HTR-8/SVneo (cell line): ENCODE measurements around the gene GRAMD1A.

Experiments used
- DNase-seq: peaks from one replicate; pipeline ENCODE4 v3.0.0; 2011; ENCODE audit warnings: low spot score, mixed read lengths; ENCODE audit not compliant: insufficient read length
- FAIRE-seq: peaks from 2 replicates; lab custom pipeline; 2011; peaks lifted over from hg19 to GRCh38; lab: Jason Lieb, UNC

Gene GRAMD1A

DNA sequence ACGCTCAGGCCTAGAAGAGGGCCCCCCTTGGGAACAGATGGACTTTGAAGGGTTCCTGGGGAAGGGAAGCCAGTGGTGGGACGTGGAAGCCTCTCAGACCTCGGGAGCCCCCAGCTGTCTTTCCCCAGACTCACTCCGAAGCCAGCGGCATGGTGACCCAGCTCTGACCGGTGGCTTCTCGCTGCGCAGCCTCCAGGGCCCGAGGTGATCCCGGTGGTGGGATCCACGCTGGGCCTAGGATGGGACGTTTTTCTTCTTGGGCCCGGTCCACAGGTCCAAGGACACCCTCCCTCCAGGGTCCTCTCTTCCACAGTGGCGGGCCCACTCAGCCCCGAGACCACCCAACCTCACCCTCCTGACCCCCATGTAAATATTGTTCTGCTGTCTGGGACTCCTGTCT lies 66.0 kb downstream of the GRAMD1A start:
- DNase-seq: no peak
- no peak for FAIRE-seq

DNA sequence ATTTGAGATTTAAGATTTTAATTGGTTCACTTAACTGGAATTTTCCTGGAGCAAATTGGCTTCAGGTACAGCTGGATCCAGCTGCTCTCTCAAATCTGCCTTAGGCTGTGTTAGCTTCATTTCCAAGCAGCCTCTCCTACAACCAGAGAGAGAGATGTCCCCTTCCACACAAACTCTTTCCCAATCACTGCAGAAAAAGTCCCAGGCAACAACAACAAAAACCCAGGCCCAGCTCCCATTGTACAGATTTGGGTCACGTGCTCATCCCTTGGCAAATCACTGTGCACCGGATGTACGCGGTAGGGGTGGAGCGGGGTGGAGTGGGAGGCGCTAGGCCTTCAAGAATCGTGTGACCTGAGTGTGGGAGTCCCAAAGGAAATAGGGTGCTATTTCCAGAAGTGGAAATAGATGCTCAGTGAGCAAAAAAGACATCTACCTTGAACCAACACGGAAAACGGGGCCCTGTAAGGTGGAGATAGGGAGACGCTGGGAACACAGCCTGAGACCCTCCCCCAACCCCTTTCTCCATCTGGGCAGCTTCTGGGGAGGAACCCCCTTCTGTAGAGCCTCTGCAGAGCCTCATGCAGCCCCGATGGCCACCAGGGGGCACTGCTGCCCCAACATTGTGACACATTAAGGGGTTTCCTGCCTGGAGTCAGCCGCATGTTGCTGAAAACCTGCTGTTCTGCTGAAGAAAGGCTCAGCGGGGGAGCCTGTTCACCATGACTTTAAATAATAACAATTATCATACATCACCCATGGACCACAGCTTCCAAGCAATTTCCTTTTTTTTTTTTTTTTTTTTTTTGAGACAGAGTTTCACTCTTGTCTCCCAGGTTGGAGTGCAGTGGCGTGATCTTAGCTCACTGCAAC lies 66.8 kb downstream of the GRAMD1A start:
- DNase-seq: peak; percentile 85
- FAIRE-seq: peak; percentile 13

DNA sequence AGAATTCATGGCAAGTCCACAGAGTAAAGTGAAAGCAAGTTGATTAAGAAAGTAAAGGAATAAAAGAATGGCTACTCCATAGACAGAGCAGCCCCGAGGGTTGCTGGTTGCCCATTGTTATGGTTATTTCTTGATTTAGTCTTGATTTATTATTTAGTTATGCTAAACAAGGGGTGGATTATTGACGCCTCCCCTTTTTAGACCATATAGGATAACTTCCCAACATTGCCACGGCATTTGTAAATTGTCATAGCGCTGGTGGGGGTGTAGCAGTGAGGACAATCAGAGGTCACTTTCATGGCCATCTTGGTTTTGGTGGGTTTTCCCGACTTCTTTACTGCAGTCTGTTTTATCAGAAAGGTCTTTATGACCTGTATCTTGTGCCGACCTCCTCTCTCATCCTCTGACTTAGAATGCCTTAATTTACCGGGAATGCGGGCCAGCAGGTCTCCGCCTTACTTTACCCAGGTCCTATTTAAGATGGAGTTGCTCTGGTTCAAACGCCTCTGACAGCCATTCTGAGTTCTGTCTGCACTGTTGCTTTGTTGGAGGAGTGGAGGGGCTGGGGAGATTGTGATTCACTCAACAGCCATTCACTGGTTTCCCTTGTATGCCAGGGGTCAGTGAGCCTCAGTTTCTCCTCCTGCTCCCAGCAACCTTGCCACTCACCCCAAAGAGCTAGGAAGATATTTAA lies 69.0 kb downstream of the GRAMD1A start:
- FAIRE-seq: no peak
- DNase-seq: no peak

DNA sequence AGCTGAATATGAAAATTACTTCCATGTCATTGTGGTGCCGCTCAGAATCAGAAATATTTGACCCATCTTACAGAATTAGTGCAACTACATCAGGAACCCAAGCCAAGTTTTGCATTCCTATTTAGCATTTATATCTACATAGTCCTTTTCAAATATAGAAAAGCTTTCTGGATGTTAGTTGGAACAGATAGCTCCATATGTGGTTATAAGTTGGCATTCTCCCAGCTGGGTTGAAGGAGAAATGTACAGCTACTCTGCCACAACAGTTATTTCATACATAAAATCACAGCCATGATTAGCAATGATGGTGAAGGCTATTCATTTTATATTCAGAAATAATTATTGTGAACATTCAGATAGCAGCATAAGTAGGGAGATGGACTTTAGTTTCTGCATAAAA lies 69.6 kb downstream of the GRAMD1A start:
- no peak for DNase-seq
- no peak for FAIRE-seq

DNA sequence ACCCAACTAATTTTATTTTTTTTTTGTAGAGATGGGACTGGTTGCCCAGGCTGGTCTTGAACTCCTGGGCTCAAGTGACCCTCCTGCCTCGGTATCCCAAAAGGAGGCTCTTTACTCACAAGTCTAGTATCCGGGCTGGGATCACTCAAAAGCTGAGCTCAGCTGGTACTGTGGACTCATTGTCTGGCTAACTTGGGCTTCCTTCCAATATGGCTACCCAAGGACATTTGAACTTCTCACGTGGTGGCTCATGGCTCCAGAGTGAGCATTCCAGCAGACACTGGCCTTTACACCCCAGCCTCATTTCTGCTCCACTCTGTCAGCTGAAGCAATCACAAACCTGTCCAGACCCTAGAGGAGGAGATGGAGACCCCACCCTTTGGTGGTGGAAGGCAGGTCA lies 70.3 kb downstream of the GRAMD1A start:
- FAIRE-seq (no peak), DNase-seq (no peak)

DNA sequence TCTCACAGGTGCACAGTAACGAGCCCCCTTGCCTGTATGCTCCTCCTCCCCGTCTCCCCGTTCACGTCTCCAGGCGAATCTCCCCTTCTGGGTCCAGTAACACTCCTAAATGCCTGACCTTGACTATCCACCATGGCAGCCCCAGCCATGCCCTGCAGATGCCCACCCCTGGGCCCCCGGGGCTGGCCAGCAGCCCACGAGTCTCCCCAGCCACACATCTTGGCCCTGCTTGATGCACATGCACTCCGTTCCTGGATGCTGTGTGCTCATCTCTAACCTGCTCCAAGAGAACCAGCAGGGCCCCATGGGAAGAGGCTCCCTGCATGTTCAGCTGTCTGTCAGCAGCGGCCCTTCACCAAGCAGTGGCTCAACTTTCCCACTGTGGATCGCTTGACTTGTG lies 73.4 kb downstream of the GRAMD1A start:
- no peak for FAIRE-seq
- DNase-seq: no peak

DNA sequence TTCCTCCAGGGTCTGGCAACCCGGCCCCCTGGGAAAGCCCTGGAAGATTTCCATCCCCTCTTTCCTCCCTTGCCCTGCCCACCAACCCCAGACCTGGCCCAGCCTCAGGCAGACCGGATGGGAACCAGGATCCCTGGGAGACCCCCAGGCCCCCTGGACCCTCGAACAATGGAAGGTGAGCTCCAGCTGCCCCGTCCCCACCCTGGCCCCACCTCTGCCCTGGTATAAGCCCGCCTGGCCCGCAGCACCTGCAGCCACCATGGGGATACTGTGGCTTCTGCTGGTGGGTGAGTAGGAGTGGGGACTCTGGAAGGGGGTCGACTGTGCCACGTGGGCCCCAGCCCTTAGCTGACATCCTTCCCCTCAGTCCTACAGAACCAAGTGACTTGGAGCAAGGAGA lies 73.8 kb downstream of the GRAMD1A start:
- no peak for FAIRE-seq

DNA sequence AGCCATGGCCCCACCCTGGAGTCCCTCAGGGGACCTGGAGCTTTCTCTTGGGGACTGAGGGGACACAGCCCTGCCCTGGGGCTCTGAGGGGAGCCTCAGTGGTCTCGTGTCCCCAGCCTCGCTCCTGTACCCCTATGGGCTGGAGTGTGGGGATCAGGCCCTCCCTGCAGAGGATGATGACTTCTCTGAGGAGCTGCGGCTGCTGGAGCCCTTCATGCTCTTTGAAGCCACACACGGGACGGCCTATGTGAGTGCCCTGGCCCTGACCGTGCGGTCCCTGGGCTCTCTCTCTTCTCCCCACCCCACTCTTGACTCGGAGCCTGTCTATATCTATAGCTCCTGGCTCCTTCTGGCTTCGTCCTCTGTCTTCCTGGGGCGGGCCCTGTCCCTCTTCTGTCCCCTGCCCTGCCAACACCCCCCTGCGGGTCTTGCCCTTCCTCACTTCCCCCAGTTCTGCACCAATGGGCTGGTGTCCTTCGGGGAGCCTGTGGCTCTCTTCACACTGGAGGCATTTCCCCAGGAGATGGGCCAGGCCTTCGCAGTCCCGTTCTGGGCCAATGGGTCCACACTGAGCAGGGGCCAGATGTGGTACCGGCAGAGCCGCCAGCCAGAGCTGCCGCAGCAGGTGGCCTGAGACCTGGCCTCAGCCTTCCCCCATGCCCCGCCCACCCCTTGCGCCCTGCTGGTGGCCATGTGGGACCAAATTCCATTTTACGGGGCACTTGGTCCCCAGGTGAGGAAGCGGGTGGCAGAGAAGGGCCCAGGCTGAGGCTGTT lies 74.5 kb downstream of the GRAMD1A start:
- DNase-seq (no peak), FAIRE-seq (no peak)

More for the DNA sequence above, 73.8 kb downstream of the GRAMD1A start:
- DNase-seq: no peak

DNA sequence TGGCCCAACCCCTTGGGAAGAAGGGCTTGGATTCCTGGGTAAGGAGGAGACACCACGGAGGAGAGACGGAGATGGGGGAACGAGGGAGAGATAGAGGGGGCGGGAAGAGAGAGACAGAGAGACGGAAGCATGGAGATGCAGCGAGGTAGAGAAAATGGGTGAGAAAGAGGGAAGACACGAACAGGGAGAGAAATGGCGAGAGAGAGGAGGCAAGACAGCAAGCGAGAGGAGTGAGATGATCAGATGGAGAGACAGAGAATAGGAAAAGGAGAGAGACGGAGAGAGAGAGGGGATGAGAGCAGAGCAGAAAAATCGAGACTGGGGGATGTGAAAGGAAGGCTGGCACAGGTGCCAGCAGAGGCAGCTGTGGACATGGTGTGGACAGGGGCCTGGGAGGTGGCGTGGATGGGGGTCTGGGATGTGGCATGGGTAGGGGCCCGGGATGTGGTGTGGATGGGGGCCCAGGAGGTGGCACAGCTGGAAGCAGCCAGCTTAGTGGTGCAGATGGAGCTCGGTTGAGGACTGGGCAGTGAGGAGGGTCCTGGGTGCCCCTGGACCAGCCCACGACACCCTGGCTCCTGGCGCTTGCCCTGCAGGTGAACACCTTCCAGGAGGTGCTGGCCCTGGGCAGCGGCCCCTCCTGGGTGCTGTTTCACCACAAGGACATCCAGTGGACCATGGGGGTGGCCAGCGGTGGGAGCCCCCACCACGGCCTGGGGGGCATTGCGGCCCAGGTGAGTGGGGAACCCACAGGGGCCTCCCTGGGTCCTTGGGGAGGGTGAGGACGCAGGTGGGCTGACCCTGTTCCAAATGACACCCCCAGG lies 75.3 kb downstream of the GRAMD1A start:
- FAIRE-seq (no peak), DNase-seq (no peak)

DNA sequence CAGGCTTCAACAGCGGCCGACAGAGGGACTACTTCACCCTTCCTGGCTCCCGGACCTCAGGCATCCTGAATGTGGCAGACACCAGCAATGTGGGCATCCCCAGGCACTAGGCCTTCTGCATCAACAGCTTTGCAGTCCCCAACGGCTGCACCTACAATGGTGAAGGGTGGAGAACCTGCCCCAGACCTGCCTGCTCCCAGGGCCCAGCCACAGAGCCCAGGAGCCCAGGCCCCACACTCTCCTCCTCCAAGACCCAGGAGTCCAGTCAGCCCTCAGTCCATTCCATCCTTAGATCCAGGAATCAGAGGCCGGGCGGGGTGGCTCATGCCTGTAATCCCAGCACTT lies 75.9 kb downstream of the GRAMD1A start:
- DNase-seq: no peak
- no peak for FAIRE-seq
